HG03571 (cell line): Measurements from ENCODE around the gene ACADVL.

Experiments
- ATAC-seq: cut with Tn5 transposase; IDR thresholded peaks from one replicate; pipeline ENCODE4 v1.9.1; 2021; ENCODE audit not compliant: unreplicated experiment

ACADVL gene

DNA sequence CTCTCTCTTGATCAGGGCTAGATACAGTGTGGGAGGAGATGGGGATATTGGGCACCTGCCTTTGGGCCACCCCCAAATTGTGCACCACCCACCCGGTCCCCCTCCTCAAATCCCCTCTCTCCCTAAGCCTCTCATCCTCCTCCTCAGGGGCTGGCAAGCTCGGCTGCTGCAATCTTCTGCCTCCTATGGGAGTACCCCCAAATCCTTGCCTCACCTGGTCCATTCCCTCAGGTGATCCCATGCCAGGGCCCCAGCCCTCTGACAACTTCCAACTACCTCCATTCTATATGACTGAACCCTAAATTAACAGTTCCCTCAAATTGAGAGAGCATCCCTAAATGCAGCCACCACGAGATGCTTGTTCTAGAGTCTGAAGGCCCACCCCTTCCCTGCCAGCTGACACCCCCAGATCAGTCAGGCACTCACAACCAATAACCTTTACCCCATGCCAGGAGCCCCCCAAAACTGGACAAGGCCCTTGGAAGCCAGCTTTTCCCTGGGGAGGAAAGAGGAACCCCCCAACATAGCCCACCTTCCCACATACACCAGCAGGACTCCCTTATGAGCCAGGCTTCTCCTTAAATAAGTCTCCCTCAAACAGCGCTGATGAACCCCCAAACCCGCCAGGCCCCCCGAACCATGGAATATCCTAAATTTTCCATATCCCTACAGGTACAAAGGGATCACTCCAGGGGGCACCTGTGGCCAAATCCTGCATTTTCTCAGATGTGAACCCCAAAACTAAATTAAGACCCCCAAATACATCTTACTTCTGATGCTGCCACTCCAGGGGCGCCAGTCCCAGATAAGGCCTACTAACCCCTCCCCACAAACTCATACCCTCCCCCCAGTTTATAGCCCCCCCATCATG lies 3.3 kb upstream of the ACADVL start:
- ATAC-seq, result no peak

DNA sequence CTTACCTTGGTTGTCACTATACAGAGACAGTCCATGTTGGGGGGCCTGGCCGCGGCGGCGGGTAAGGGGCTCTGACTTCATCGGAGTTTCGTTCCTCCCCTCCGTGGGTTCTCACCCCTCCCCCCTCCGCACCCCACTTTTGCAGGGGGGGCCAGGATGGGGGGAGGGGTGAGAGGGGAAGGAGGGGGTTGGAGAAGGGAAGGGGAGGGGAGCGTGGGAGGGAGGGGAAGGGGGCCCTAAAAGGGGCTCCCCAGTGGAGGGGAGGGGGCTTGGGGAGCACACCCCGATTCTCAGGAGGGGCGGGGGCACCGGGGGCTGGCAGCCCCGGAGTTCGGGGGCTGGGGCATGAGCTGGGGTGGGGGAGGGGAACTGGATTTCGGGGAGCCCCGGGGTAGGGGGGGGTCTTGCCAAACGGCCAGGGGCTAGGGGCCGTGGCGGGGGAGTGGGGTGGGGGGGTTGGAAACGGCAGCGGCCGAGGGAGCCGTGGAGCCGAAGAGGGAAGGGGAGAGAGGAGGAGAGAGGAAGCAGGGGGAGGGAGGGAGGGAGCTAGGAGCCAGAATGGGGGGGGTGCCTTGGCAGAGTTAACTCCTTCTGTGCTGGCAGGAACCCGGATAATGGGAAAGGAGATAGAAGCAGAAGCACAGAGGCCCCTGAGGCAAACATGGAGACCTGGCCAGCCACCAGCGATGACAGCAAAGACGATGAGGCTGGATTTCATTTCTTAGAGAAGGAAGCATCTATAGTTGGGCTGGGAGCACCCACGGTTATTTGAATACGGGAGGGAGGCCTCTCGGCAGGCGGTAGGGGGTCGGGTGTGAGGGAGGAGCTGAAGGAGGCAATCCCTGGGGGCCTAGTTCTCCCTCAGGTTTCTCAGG lies 2.4 kb upstream of the ACADVL start:
- ATAC-seq, result no peak

DNA sequence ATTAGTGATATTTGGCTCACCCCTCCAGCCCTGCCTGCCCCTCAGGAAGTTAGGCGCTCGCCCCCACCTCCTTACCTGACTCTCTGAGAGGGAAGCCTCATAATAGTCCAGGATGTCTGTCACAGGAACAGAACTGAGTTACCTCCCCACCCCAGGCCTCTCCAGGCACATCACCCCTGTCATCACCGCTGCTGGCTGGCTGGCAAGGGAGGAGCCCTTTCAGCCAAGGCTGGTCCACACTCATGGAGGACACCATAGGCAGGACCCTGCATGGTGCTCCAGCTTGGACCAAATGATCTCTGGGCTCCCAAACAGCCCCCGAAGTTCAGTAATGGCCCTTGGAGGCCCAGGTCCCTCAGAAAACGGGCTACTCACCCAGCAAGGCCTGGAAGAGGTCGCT lies 1.6 kb upstream of the ACADVL start:
- no peak for ATAC-seq

DNA sequence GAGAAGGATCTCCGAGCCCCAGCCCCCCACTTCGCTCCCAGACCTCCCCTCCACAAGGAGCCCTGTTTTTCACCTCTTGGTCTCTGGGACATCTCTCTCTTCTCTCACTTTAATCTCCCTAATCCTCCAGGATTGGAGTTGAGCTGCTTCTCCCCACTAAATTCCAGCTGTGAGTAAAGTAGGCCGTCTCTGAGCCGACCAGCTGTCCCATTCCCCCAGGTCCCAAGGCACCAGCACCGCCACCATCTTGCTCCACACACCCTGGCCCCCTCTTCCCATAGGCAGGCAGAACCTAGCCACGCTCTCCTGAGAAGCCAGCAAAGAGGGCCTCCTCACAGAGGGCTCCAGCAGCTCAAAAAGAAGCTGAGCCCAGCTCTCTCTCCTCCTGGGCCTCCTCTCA lies 980 bp upstream of the ACADVL start:
- ATAC-seq, result no peak

DNA sequence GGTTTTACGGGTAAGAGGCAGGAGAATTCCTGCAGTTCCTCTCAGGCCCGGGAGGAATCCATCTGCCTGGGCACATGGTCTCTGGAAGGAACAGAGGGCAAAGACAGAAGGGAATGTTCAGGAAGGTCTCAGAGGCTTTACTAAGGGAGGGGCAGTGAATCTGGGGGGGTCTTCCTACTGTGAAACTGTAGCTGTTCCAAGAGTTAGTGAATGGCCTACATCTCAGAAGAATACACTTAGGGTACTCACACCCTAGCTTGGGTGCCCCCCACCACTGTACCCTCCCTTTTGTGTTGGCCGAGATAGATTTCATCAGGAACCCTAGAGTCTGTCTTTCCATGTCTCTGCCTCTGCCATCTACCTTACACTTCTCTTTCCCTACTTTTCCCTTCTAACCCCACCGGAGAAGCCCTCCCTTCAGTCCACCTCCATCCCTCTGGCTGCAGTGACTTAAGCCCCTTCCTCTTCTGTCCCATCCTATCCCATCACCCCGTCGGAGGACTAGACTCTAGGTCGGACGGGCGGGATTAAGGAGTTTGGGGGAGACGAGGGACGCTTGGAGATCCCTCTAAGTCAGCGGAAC lies 418 bp upstream of the ACADVL start:
- ATAC-seq, result no peak

DNA sequence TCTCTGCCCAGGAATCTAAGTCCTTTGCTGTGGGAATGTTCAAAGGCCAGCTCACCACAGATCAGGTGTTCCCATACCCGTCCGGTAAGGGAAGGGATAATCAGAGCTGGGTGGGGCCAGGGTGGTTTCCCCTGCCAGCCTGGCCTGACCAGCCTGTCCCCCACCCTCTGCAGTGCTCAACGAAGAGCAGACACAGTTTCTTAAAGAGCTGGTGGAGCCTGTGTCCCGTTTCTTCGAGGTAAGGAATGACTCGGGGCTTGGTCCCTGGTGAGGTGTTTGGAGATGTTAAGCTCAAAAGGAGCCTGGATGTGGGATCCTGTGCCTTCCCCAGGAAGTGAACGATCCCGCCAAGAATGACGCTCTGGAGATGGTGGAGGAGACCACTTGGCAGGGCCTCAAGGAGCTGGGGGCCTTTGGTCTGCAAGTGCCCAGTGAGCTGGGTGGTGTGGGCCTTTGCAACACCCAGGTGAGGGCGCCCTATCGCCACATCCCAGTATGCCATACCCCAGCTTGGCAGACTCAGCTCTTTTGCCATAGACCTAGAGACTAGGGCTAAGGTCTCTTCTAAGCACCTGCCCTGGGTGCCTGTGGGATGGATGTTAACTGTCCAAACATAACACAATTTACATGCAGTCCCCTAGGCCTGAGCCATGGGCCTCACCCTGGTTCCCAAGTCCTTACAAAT lies 997 bp downstream of the ACADVL start:
- ATAC-seq, result no peak

DNA sequence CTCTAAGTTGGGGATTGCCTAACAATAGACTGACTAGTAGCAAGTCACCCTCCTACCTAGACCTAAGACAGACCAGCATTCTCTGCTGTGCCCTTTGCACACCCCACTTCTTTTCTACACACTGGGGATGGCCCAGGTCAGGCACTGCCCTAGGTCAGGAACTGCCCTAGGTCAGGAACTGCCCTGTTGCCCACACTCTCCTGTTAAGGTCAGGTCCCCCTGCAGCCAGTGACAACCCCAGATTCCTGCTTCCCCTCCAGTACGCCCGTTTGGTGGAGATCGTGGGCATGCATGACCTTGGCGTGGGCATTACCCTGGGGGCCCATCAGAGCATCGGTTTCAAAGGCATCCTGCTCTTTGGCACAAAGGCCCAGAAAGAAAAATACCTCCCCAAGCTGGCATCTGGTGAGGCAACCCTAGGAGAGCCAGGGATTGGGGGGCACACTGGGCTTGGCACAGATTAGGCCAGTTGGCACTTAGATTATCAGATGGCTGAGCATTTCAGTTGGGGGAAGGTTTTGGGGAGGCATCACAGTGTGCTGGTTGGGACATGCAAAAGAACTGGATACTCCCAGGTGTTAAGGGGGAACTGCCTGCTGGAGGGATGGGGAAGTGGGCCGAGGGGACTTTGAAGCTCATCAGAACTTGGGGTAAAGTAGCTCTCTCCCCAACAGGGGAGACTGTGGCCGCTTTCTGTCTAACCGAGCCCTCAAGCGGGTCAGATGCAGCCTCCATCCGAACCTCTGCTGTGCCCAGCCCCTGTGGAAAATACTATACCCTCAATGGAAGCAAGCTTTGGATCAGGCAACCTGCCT lies 1.7 kb downstream of the ACADVL start:
- no peak for ATAC-seq

DNA sequence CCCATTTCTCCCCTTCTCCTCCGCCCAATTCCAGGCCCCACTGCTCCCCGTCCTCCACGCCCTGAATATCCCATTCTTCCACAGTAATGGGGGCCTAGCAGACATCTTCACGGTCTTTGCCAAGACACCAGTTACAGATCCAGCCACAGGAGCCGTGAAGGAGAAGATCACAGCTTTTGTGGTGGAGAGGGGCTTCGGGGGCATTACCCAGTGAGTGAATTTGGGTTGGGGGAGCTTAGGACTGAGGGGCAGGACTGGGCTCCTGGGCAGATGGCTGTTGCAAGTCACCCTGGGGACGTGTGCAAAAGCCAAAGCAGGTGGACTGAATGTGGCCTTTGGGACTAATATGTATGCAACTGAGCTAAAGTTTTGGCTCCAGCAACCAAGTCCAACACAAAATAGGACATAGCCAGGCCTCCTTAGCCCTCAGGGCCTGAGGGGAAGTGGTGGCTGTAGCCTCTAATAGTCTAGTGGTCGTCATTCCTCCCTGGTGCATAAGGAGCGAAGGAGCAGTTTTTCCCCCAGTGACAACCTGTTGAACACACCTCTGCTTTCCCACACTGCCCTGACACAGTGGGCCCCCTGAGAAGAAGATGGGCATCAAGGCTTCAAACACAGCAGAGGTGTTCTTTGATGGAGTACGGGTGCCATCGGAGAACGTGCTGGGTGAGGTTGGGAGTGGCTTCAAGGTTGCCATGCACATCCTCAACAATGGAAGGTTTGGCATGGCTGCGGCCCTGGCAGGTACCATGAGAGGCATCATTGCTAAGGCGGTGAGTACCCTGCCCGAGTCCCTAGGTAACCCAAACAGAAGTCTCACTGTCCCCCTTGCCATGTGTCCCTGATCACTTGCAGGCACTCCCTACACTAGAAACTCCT lies 2.6 kb downstream of the ACADVL start:
- no peak for ATAC-seq

DNA sequence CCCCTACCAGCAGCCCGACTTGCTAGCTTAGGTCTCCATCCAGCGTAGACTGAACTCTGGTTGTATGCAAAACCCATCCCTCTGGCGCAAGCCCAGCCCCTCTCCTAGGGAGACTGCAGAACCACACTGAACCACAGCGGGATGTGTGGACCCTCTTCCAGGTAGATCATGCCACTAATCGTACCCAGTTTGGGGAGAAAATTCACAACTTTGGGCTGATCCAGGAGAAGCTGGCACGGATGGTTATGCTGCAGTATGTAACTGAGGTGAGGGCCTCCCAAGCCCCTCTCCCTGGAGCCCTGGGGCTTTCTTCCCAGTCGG lies 3.2 kb downstream of the ACADVL start:
- ATAC-seq, result no peak

DNA sequence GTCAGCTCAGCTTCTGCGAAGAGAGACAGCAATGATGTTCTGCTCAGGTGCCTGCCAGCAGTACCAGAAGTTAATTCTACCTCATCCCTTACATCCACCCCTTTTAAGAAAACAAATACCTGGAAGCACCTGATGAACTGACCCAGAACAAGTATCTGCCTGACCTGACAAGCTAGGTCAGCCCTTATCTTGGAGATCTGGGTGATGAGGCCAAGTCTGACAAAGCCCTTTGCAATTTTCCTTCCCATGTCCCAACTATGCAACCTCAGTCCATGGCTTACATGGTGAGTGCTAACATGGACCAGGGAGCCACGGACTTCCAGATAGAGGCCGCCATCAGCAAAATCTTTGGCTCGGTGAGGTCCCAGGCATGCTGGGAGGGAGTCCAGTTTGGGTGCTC lies 3.6 kb downstream of the ACADVL start:
- ATAC-seq, result no peak

DNA sequence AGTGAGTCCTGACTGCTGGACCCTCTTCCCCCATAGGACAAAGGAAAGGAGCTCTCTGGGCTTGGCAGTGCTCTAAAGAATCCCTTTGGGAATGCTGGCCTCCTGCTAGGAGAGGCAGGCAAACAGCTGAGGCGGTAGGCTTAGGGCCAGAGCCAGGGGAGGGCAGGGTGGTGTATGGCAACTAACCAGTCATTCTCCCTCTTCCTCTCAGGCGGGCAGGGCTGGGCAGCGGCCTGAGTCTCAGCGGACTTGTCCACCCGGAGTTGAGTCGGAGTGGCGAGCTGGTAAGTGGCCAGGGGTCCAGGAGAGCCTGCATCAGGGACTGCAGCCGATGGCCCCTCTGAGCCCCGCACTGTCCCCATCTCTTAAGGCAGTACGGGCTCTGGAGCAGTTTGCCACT lies 4.4 kb downstream of the ACADVL start:
- no peak for ATAC-seq

DNA sequence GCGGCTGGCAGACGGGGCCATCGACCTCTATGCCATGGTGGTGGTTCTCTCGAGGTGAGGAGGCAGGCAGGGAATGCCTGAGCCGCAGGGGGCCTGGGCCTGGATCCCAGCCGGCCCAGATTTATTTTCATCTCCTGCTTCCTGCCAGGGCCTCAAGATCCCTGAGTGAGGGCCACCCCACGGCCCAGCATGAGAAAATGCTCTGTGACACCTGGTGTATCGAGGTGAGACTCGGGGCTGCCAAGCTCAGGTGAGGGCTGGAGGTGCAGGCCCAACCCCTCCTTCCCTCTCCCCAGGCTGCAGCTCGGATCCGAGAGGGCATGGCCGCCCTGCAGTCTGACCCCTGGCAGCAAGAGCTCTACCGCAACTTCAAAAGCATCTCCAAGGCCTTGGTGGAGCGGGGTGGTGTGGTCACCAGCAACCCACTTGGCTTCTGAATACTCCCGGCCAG lies 4.9 kb downstream of the ACADVL start:
- ATAC-seq, result no peak

DNA sequence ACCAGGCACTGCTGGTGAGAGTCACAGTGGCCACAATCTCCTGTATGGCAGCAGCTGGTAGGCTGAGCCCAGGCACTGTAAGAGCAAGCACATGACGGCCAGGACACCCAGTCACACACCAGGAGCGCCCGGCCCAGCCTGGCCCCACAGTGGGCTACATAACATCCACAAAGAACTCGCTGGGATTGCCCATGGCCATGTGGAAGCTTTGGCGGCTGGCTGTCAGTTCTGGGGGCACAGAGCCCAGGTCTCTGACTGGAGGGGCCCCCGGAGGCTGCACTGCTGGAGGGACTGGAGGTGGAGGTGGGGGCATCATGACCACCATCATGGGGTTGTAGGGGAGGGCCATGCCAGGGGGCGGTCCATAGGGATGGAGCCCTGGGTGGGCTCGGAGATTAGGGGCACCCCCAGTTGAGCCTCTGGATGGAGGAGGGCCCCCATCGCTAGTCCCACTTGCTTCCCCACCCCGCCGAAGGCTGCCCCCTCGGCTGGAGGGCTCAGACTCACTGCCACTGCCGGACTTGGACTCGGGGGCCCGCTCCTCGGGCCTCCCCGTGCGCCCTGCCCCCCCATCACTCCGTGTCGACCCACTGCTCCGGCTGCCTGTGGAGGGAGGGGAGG lies 6.1 kb downstream of the ACADVL start:
- ATAC-seq, result no peak

DNA sequence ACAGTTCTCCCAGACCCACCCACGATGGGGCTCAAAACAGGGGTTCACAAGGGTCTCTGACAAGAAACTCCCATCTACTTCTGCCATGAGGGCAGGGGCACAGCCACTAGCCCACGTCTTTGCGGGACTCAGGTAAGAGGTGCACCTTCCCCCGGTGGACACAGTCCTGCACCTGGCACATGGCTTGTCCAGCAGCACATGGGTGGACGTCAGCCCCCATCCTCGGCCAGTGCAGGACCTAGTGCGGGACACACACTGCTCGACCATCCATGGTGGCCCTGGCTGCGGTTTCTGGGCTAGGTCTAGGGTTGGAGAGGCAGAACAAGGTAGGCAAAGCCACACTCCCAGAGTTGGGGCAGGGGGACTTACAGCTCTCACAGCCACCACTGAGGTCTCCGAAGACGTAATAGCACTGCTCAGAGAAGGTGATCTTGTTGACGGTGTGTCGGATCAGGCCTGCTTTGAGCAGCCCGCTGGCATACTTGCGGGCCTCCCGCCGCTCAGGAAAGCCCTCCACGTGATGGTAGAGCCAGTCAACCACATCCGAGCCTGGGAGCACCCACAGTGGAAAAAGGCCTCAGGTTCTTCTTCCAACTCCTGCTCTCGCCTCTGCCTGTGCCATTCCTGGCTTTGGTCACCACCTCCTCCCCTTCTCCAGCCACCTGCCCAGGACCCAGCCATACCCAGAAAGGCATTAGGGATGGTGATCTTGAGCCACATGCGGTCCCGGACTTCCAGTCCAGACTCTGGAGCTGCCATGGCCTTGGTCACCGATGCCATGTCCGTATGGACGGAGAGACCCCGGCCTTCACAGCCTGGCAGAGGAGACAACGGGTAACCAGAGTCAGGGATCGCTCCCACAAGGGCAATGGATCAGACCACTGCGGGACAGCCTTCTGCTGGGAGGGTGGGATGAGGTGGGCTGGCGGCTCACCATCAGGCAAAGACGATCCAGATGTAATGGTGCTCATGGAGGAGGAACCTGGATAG lies 7.3 kb downstream of the ACADVL start:
- no peak for ATAC-seq

DNA sequence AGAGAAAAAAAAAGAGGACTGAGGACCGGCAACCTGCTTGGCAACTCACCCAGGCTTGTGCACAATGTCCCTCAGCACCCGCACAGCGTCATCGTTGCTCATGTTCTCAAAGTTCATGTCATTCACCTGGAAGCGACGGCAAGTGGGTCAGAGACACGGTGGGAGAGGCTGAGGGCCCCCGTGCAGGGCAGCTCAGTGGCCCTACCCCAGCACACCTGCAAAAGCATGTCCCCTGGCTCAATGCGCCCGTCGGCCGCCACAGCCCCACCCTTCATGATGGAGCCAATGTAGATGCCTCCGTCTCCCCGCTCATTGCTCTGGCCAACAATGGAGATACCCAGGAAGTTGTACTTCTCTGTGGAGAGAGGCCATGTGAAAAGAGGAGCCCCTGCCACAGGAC lies 9.2 kb downstream of the ACADVL start:
- ATAC-seq, result no peak

DNA sequence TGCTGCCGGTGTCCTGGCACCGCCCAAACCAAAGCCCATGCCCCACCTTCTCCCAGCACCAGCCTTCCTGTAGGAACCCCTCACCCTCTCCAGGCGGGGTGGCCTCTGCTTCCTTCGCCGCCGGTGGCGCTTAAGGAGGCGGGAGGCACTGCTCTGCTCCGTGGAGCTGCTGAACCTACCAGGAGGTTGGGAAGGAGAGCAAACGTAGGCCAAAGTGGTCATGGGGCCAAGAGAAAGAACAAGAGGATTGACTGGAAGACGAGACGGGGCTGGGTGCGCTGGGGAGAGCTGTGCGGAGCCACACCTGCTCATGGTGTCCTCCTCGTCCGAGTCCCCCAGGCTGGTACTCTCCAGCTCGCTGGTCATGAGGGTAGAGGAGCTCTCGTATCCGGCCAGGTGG lies 9.8 kb downstream of the ACADVL start:
- ATAC-seq, result no peak

DNA sequence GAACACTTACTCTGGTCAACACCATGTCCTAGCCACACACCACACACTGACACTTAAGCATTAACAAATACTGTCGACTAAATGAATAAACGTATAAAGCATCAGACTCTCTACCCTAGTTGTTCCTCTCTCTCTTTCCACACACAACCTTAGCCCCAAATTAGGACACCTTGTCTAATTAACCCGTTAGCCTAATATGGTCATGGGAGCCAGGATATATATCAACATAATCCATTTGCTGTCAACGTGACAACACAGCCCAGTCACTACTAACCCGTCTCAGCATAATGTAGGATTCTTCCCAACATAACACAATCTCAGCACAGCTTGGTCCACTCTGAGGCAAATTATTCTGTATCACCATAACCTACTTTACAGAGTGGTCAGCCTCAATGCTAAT lies 12.4 kb downstream of the ACADVL start:
- no peak for ATAC-seq

DNA sequence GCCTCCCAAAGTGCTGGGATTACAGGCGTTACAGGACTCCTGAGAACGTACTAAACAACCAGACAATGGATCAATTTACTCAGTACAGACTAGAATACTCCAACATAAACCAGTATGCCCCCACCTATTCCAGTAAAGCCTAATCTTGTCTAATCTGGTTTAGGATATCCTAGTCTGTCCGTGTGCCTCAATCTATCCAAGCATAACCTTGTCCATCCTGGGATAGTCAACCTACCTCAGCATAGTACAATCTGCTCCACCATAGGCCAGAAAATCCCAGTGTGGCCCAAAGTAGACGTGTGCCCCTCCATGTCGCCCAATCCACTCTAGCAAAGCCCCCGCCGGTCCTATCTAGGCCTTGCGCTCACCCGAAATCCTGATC lies 14.0 kb downstream of the ACADVL start:
- ATAC-seq, result no peak
